Measurements from ENCODE around the gene LRRC10.

Gene LRRC10

GRCh38 chr12:69595689-69596088 lies 15.0 kb downstream of the LRRC10 start:
- Histone ChIP-seq H3K9me3 (ENCODE audit: control insufficient read depth, insufficient read depth, low read depth, low read length) (no peaks in the 10 kb centered on the region), H3K9ac (ENCODE audit: low read length) (no peak overlapping the region), H3K36me3 (ENCODE audit: control insufficient read depth, insufficient read depth, low read length) (peaks cover 99% of the 10 kb centered on the region), H3K27me3 (ENCODE audit: control insufficient read depth, insufficient read depth, low read length) (no peaks in the 10 kb centered on the region), H3K4me3 (ENCODE audit: low read depth, low read length) (no peak overlapping the region), H3K27ac (ENCODE audit: low read depth, low read length) (no peak overlapping the region), H3K4me1 (ENCODE audit: control insufficient read depth, insufficient read depth, low read length) (no peaks in the 10 kb centered on the region)

GRCh38 chr12:69589082-69589481 lies 21.6 kb downstream of the LRRC10 start:
- no peak overlapping the region for H3K4me3 ChIP-seq (ENCODE audit: low read depth, low read length)
- H3K9me3 ChIP-seq (ENCODE audit: control insufficient read depth, insufficient read depth, low read depth, low read length), result no peaks in the 10 kb centered on the region
- H3K27me3 ChIP-seq (ENCODE audit: control insufficient read depth, insufficient read depth, low read length), result no peaks in the 10 kb centered on the region
- no peaks in the 10 kb centered on the region for H3K4me1 ChIP-seq (ENCODE audit: control insufficient read depth, insufficient read depth, low read length)
- H3K27ac ChIP-seq (ENCODE audit: low read depth, low read length), result no peak overlapping the region
- peaks cover 79% of the 10 kb centered on the region for H3K36me3 ChIP-seq (ENCODE audit: control insufficient read depth, insufficient read depth, low read length)
- H3K9ac ChIP-seq (ENCODE audit: low read length), result no peak overlapping the region

- Histone ChIP-seq H3K27me3 (ENCODE audit: control insufficient read depth, insufficient read depth, low read length) (no peaks in the 10 kb centered on the region), H3K27ac (ENCODE audit: low read depth, low read length) (no peak overlapping the region), H3K36me3 (ENCODE audit: control insufficient read depth, insufficient read depth, low read length) (peaks cover 73% of the 10 kb centered on the region), H3K9me3 (ENCODE audit: control insufficient read depth, insufficient read depth, low read depth, low read length) (no peaks in the 10 kb centered on the region), H3K4me1 (ENCODE audit: control insufficient read depth, insufficient read depth, low read length) (0 out of 2 replicates have a peak, but pooled peaks cover under 1% of the 10 kb centered on the region), H3K4me3 (ENCODE audit: low read depth, low read length) (no peak overlapping the region), H3K9ac (ENCODE audit: low read length) (no peak overlapping the region)
These were observed 22.2 kb downstream of the LRRC10 start for GRCh38 chr12:69588527-69588926.

- Histone ChIP-seq H3K27ac (ENCODE audit: low read depth, low read length) (peak within 1 kb of the TSS; percentile 92), H3K27me3 (ENCODE audit: control insufficient read depth, insufficient read depth, low read length) (no peaks in the 10 kb centered on the region), H3K9me3 (ENCODE audit: control insufficient read depth, insufficient read depth, low read depth, low read length) (no peaks in the 10 kb centered on the region), H3K9ac (ENCODE audit: low read length) (peak within 1 kb of the TSS; percentile 98), H3K4me3 (ENCODE audit: low read depth, low read length) (peak within 1 kb of the TSS; percentile 89), H3K4me1 (ENCODE audit: control insufficient read depth, insufficient read depth, low read length) (peaks cover 6% of the 10 kb centered on the region; the same call in 1 of the 2 replicates), H3K36me3 (ENCODE audit: control insufficient read depth, insufficient read depth, low read length) (peaks cover 42% of the 10 kb centered on the region)
These were observed 25.3 kb downstream of the LRRC10 start, which contains the start of gene CCT2 for GRCh38 chr12:69585189-69586062. Gene CCT2 (plus strand): TSS chr12:69585459. CDS start chr12:69585522, 63 bp downstream.

GRCh38 chr12:69583203-69583602 lies 27.5 kb downstream of the LRRC10 start:
- Histone ChIP-seq H3K4me1 (ENCODE audit: control insufficient read depth, insufficient read depth, low read length) (peaks cover 6% of the 10 kb centered on the region; the same call in 1 of the 2 replicates), H3K27me3 (ENCODE audit: control insufficient read depth, insufficient read depth, low read length) (no peaks in the 10 kb centered on the region), H3K27ac (ENCODE audit: low read depth, low read length) (no peak overlapping the region), H3K4me3 (ENCODE audit: low read depth, low read length) (no peak overlapping the region), H3K9me3 (ENCODE audit: control insufficient read depth, insufficient read depth, low read depth, low read length) (no peaks in the 10 kb centered on the region), H3K9ac (ENCODE audit: low read length) (no peak overlapping the region), H3K36me3 (ENCODE audit: control insufficient read depth, insufficient read depth, low read length) (peaks cover 20% of the 10 kb centered on the region)

- H3K9me3 ChIP-seq (ENCODE audit: control insufficient read depth, insufficient read depth, low read depth, low read length), result no peaks in the 10 kb centered on the region
- no peak overlapping the region for H3K4me3 ChIP-seq (ENCODE audit: low read depth, low read length)
- H3K9ac ChIP-seq (ENCODE audit: low read length), result no peak overlapping the region
- no peaks in the 10 kb centered on the region for H3K27me3 ChIP-seq (ENCODE audit: control insufficient read depth, insufficient read depth, low read length)
- H3K36me3 ChIP-seq (ENCODE audit: control insufficient read depth, insufficient read depth, low read length), result peaks cover 9% of the 10 kb centered on the region
- peaks cover 6% of the 10 kb centered on the region; the same call in 1 of the 2 replicates for H3K4me1 ChIP-seq (ENCODE audit: control insufficient read depth, insufficient read depth, low read length)
- H3K27ac ChIP-seq (ENCODE audit: low read depth, low read length), result no peak overlapping the region
These were observed 30.6 kb downstream of the LRRC10 start for GRCh38 chr12:69580074-69580473.

- H3K9me3 ChIP-seq (ENCODE audit: control insufficient read depth, insufficient read depth, low read depth, low read length), result no peaks in the 10 kb centered on the region
These were observed 31.7 kb downstream of the LRRC10 start for GRCh38 chr12:69579029-69579428.

GRCh38 chr12:69578283-69578682 lies 32.4 kb downstream of the LRRC10 start:
- Histone ChIP-seq H3K36me3 (ENCODE audit: control insufficient read depth, insufficient read depth, low read length) (peaks cover 27% of the 10 kb centered on the region), H3K9ac (ENCODE audit: low read length) (no peak overlapping the region), H3K9me3 (ENCODE audit: control insufficient read depth, insufficient read depth, low read depth, low read length) (no peaks in the 10 kb centered on the region), H3K27me3 (ENCODE audit: control insufficient read depth, insufficient read depth, low read length) (no peaks in the 10 kb centered on the region), H3K4me3 (ENCODE audit: low read depth, low read length) (no peak overlapping the region), H3K27ac (ENCODE audit: low read depth, low read length) (no peak overlapping the region), H3K4me1 (ENCODE audit: control insufficient read depth, insufficient read depth, low read length) (peaks cover 4% of the 10 kb centered on the region; the same call in 1 of the 2 replicates)

More at GRCh38 chr12:69579029-69579428, 31.7 kb downstream of the LRRC10 start:
- Histone ChIP-seq H3K4me3 (ENCODE audit: low read depth, low read length) (no peak overlapping the region), H3K27ac (ENCODE audit: low read depth, low read length) (no peak overlapping the region), H3K9ac (ENCODE audit: low read length) (no peak overlapping the region), H3K36me3 (ENCODE audit: control insufficient read depth, insufficient read depth, low read length) (peaks cover 20% of the 10 kb centered on the region), H3K27me3 (ENCODE audit: control insufficient read depth, insufficient read depth, low read length) (no peaks in the 10 kb centered on the region), H3K4me1 (ENCODE audit: control insufficient read depth, insufficient read depth, low read length) (peaks cover 6% of the 10 kb centered on the region; the same call in 1 of the 2 replicates)

GRCh38 chr12:69575346-69575745 lies 35.4 kb downstream of the LRRC10 start:
- Histone ChIP-seq H3K4me3 (ENCODE audit: low read depth, low read length) (no peak overlapping the region), H3K27ac (ENCODE audit: low read depth, low read length) (no peak overlapping the region), H3K36me3 (ENCODE audit: control insufficient read depth, insufficient read depth, low read length) (peaks cover 45% of the 10 kb centered on the region), H3K9me3 (ENCODE audit: control insufficient read depth, insufficient read depth, low read depth, low read length) (no peaks in the 10 kb centered on the region), H3K4me1 (ENCODE audit: control insufficient read depth, insufficient read depth, low read length) (no peaks in the 10 kb centered on the region), H3K27me3 (ENCODE audit: control insufficient read depth, insufficient read depth, low read length) (no peaks in the 10 kb centered on the region), H3K9ac (ENCODE audit: low read length) (no peak overlapping the region)

- peaks cover 58% of the 10 kb centered on the region for H3K36me3 ChIP-seq (ENCODE audit: control insufficient read depth, insufficient read depth, low read length)
- H3K9ac ChIP-seq (ENCODE audit: low read length), result no peak overlapping the region
- H3K27me3 ChIP-seq (ENCODE audit: control insufficient read depth, insufficient read depth, low read length), result no peaks in the 10 kb centered on the region
- H3K9me3 ChIP-seq (ENCODE audit: control insufficient read depth, insufficient read depth, low read depth, low read length), result no peaks in the 10 kb centered on the region
- H3K4me1 ChIP-seq (ENCODE audit: control insufficient read depth, insufficient read depth, low read length), result 0 out of 2 replicates have a peak, but pooled peaks cover 3% of the 10 kb centered on the region
- no peak overlapping the region for H3K27ac ChIP-seq (ENCODE audit: low read depth, low read length)
- no peak overlapping the region for H3K4me3 ChIP-seq (ENCODE audit: low read depth, low read length)
These were observed 39.9 kb downstream of the LRRC10 start for GRCh38 chr12:69570545-69571399.

Measured in HUES6 (cell line).